Gastroesophageal sphincter (tissue), 4 donors: ENCODE results near the gene HSD11B2. TPM values are rescaled to one million over a fixed set of nuclear protein-coding genes. Genes with fewer than 3 reads are reported as not detected.

Experiments
- ATAC-seq: fragments of 150-250 bp; one replicate; pipeline ENCODE4 v1.9.1; 2016; ENCODE audit warnings: mild to moderate bottlenecking, moderate library complexity
- H3K27ac ChIP-seq, 4 donors: fragments of 200-600 bp; sonication (generic) in 3 of 4; 1 replicate in 3 of 4; 2 replicates in 1 of 4; pipeline ENCODE4 v1.5.1; 2016 to 2019
- H3K27me3 ChIP-seq: fragments of 200-600 bp; sonication (generic); one replicate; pipeline ENCODE4 v1.5.1; 2019
- H3K36me3 ChIP-seq, 2 donors: fragments of 200-600 bp; sonication (generic); one replicate each; pipeline ENCODE4 v1.5.1; 2019; ENCODE audit warnings: control low read depth in 1 of 2
- H3K4me1 ChIP-seq, 3 donors: fragments of 200-600 bp; sonication (generic); 1 replicate in 2 of 3; 2 replicates in 1 of 3; pipeline ENCODE4 v1.5.1; 2016 to 2019; ENCODE audit warnings: control low read depth in 2 of 3
- H3K4me3 ChIP-seq, 2 donors: fragments of 200-600 bp; sonication (generic); one replicate each; pipeline ENCODE4 v1.5.1; 2019; ENCODE audit warnings: mild to moderate bottlenecking in 1 of 2, moderate library complexity in 1 of 2
- H3K9me3 ChIP-seq, 3 donors: fragments of 200-600 bp; sonication (generic); one replicate each; pipeline ENCODE4 v1.5.1; 2017 to 2019; ENCODE audit warnings: control low read depth in 2 of 3
- EP300 ChIP-seq: sonication (generic); formaldehyde crosslinking; IDR thresholded peaks from one replicate; pipeline ENCODE4 v1.6.1; 2017; ENCODE audit warnings: antibody characterized with exemption, mild to moderate bottlenecking
- POLR2A ChIP-seq, 2 donors: fragments of 450-650 bp; IDR thresholded peaks; one replicate each; pipeline ENCODE4 v1.6.1; 2017; ENCODE audit warnings: antibody characterized with exemption in 2 of 2, mild to moderate bottlenecking in 2 of 2, moderate library complexity in 1 of 2
- POLR2AphosphoS5 ChIP-seq: sonication (generic); formaldehyde crosslinking; IDR thresholded peaks from one replicate; pipeline ENCODE4 v1.6.1; 2017; ENCODE audit warnings: antibody characterized with exemption
- WGBS, 2 donors: methylation state at CpG; one replicate each; pipeline ENCODE4 v1.1.5; 2018; ENCODE audit warnings: low coverage in 1 of 2; 5-methylcytosine and 5-hydroxymethylcytosine counted together
- total RNA-seq, 4 donors: library from RNA; depleted of rRNA; stranded (reverse); fragments of >200 nt; gene quantifications; one replicate each; pipeline ENCODE4 v1.1.0, GENCODE V29; 2016
- TF ChIP-seq, protein P1 (sequence below), 4 experiments: fragments of 200-600 bp in 2 of 4; fragments of 450-650 bp in 2 of 4; sonication (generic) in 1 of 4; IDR thresholded peaks; one replicate each; pipeline ENCODE4 v1.5.1; 2017 to 2019; ENCODE audit warnings: antibody characterized with exemption in 4 of 4, mild to moderate bottlenecking in 2 of 4, moderate library complexity in 2 of 4

Gene HSD11B2
- total RNA-seq, 4 donors from 2014 or later = 0.19 to 2.1 (median 0.27) TPM; not detected in 1

DNA sequence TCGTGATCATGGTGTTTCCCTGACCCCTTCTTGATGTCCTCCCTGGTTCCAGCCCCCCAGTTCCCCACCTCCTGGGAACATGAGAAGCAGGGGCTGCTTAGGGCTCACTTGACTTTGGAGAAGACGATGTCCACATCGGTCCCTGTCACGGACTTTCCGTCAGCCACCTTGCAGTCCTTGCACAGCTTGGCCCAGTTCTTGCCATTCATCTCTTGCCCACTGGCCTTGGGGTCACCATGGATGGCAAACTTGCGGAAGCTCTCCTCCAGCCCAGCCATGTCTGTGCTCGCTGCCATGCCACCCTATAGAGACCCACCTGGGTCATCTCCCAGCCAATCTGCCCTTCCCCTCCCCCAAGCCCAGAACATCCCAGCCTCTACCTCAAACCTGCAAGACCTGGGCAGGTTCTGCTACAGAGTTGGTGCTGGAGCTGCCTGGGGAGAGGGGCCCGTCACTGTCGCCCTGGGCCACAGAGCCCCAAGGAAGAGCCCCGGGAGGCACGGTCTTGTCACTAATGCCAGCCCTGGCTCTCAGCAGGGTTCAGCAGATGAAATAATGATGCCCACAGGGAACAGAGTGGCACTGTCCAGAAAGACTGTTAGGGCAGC, 40.0 kb upstream of the HSD11B2 start:
- no peak overlapping the region for H3K4me3 ChIP-seq
- TF ChIP-seq POLR2AphosphoS5 (no peak), EP300 (no peak), POLR2A (IDR thresholded peaks at IDR 0.05) (no peak)
- no peaks in the 10 kb centered on the region for H3K36me3 ChIP-seq
- H3K9me3 ChIP-seq = no peaks in the 10 kb centered on the region
- H3K27ac ChIP-seq = peak overlapping the region in 3 of 4 donors; percentile 87 to 89 (median 88)
- H3K27me3 ChIP-seq = no peaks in the 10 kb centered on the region
- WGBS, 2 donors = 73% methylated on average over 7 of the region's 11 CpGs; no CpG with 5 or more reads in 1 of the 2 donors
- no peak for ATAC-seq
- H3K4me1 ChIP-seq = peaks cover 0 to 68% (median 46%) of the 10 kb centered on the region in 3 donors

DNA sequence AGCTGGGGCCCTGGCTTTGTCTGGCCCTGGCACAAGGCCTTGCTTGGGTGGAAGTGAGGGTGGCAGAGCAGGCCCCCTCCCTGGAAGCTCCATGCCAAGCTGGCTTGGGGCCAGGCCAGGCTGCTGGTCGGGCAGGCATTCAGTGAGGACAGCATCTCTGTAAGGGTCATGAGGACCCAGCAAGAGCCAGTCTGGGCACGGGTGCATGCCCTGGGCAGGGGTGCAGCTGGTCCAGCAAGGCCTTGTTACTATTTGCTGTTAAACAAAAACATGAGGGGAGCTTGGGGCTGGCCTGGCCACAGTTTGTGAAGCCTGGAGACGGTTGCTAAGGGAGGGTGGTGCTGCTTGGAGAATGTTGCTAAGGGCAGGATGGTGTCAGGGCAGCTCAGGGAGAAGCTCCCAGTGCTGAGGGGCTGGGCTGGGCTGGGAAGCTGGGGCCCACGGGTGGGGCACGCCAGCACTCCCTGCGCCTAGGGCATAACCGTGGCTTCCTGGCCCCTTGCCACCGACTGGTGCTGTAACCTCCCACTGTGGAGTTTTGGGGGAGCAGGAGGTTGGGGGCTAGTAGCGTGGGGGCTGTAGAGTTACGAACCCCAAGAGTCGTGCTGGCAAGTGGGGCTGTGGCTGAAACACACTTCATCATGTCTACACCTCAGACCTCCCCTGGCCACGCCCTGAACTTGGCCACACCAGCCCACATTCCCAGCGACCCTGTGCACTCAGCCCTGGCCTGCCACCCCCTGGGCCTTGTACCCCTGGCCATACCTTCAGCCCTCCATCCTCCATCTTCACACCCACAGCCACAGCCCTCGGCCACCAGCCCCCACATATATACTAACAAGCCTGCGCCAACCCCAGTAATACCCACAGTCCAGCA, 39.3 kb upstream of the HSD11B2 start:
- peak in 1 of 2 donors; percentile 13 for TF ChIP-seq POLR2A (IDR thresholded peaks at IDR 0.05)
- TF ChIP-seq, protein P1, sequence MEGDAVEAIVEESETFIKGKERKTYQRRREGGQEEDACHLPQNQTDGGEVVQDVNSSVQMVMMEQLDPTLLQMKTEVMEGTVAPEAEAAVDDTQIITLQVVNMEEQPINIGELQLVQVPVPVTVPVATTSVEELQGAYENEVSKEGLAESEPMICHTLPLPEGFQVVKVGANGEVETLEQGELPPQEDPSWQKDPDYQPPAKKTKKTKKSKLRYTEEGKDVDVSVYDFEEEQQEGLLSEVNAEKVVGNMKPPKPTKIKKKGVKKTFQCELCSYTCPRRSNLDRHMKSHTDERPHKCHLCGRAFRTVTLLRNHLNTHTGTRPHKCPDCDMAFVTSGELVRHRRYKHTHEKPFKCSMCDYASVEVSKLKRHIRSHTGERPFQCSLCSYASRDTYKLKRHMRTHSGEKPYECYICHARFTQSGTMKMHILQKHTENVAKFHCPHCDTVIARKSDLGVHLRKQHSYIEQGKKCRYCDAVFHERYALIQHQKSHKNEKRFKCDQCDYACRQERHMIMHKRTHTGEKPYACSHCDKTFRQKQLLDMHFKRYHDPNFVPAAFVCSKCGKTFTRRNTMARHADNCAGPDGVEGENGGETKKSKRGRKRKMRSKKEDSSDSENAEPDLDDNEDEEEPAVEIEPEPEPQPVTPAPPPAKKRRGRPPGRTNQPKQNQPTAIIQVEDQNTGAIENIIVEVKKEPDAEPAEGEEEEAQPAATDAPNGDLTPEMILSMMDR (IDR thresholded peaks at IDR 0.05) = no peak
- Histone ChIP-seq H3K27ac (peak overlapping the region; percentile 60 to 89 (median 88)), H3K9me3 (no peaks in the 10 kb centered on the region), H3K4me3 (peak overlapping the region in 1 of 2 donors; percentile 63), H3K36me3 (no peaks in the 10 kb centered on the region), H3K4me1 (peaks cover 3 to 75% (median 54%) of the 10 kb centered on the region in 3 donors), H3K27me3 (no peaks in the 10 kb centered on the region)
- 18 to 44% methylated on average over 5 to 10 of the region's 15 CpGs for WGBS, 2 donors
- ATAC-seq = no peak

DNA sequence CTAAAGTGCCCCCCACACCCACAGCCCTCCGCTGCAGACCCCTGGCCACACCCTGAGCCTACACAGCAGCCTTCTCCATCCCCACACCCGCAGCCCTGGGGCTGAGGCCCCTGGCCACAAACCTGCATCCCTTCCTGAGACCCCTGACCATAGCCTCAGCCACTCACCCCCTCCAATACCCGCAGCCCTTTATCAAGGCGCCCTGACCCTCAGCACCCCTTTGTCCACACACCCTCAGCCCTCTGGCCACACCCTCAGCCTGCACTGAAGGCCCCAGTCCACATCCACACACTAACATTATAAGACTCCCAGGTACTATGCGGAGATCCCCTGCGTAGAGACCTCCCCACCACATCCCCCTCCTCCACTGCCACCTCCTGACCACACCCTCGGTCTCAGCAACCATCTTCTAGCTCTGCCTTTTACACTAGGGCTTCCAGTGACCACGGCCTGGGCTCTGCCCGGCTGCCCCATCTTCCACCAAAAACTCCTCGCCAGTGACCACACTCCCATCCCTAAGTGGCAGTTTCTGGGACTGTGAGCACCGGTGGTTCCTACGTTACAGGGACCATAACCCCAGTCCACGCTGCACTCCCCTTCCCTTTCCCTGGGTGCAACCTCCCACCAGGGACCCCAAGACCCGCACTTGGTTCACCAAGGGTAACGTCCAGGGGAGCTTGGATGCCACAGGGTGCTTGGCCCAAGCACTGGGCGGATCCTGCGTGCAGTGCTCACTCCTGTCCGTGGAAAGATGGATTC, 38.4 kb upstream of the HSD11B2 start:
- Histone ChIP-seq H3K27me3 (no peaks in the 10 kb centered on the region), H3K36me3 (no peaks in the 10 kb centered on the region), H3K4me1 (peaks cover 3 to 83% (median 62%) of the 10 kb centered on the region in 3 donors), H3K9me3 (no peaks in the 10 kb centered on the region), H3K27ac (peak overlapping the region; percentile 60 to 89 (median 88)), H3K4me3 (peak overlapping the region; percentile 52 to 63)
- WGBS, 2 donors = 30 to 51% methylated on average over 4 to 5 of the region's 18 CpGs
- ATAC-seq = no peak
- TF ChIP-seq EP300 = no peak
- TF ChIP-seq POLR2A (IDR thresholded peaks at IDR 0.05) = no peak
- TF ChIP-seq POLR2AphosphoS5 = no peak
- TF ChIP-seq, protein P1 (IDR thresholded peaks at IDR 0.05) = no peak

DNA sequence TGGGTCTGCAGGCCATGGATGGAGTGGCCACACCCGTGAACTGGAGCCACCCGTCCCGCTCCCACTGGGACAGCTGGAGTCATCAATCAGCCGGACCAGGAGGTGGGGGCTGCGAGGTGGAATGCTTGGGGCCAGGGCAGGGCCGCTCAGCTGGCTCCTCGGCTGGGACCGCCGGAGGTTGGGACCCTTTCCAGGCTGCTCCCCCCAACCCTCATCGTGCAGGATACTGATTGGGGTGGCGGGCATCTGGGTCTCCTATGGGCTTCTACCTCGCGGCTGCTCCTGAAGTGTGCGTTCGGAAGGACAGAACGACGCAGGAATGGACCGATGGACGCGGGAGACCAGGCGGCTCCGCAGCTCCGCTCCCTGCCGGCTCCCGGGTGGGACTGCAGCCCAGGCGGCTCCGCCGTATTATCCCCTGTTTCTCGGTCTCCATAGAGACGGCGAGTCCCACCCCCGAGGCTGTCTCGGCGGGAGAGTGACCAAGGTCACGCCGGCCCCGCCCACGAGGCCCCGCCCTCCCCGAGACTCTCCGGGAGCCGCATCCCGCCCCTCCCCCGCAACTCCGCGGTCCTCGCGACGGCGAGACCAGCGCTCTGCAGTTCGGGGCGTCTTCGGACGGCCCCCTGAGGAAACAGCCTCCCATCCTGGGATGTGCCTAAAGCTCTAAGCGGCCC, 37.7 kb upstream of the HSD11B2 start, which contains the start of gene TPPP3:
Gene TPPP3, minus strand, starts transcription at position 388 of the 677 bp plus-strand sequence. CDS start 2,387 bp downstream, outside the sequence.
- H3K4me3 ChIP-seq = peak within 1 kb of the TSS; percentile 52 to 63
- H3K4me1 ChIP-seq = peaks cover 3 to 89% (median 63%) of the 10 kb centered on the region in 3 donors
- TF ChIP-seq POLR2AphosphoS5 = peak; percentile 57
- TF ChIP-seq, protein P1 (IDR thresholded peaks at IDR 0.05) = peak in 3 of 4 experiments; percentile 76 to 90 (median 82)
- no peak for TF ChIP-seq EP300
- peak; percentile 57 to 62 for TF ChIP-seq POLR2A (IDR thresholded peaks at IDR 0.05)
- peak within 1 kb of the TSS; percentile 60 to 89 (median 88) for H3K27ac ChIP-seq
- no peaks in the 10 kb centered on the region for H3K9me3 ChIP-seq
- 4% methylated on average over 5 of the region's 56 CpGs; no CpG with 5 or more reads in 1 of the 2 donors for WGBS, 2 donors
- no peaks in the 10 kb centered on the region for H3K27me3 ChIP-seq
- no peaks in the 10 kb centered on the region for H3K36me3 ChIP-seq
- ATAC-seq = peak; percentile 91
